ENCODE data around the gene PPA1. TPM values are rescaled to one million over a fixed set of nuclear protein-coding genes. Genes with fewer than 3 reads are reported as not detected.
"Not testable (repeated sequence)": the region's sequence is repeated elsewhere in the genome, so short reads cannot be mapped to it uniquely, and the experiment has no call there.

Gene PPA1
- total RNA-seq, 2 experiments from 2014 or later, result 124 to 132 TPM

GRCh38 chr10:70192326-70192968, 40.8 kb downstream of the PPA1 start:
- ChIA-PET POLR2A (no interaction called here), CTCF (interaction anchor here (0.7 to 1.5 kb wide), 2 partner anchors 25 to 28 kb away, joined by 3 to 4 read pairs; no protein-coding TSS in a partner anchor)
- DNase-seq, result no peak
- no peaks in the 10 kb centered on the region for H3K27me3 Mint-ChIP-seq
- no peaks in the 10 kb centered on the region for H3K9me3 Mint-ChIP-seq
- H3K27ac Mint-ChIP-seq, result no peak overlapping the region
- H3K4me3 Mint-ChIP-seq, result no peak overlapping the region
- H3K4me1 Mint-ChIP-seq, result peaks cover 7% of the 10 kb centered on the region
- peaks cover 2% of the 10 kb centered on the region for H3K36me3 Mint-ChIP-seq (ENCODE audit: low read depth)

GRCh38 chr10:70191972-70192305, 41.3 kb downstream of the PPA1 start:
- Mint-ChIP-seq H3K4me1 (peaks cover 2% of the 10 kb centered on the region), H3K36me3 (ENCODE audit: low read depth) (no peaks in the 10 kb centered on the region), H3K27me3 (no peaks in the 10 kb centered on the region), H3K9me3 (no peaks in the 10 kb centered on the region), H3K4me3 (no peak overlapping the region), H3K27ac (no peak overlapping the region)
- ChIA-PET POLR2A (no interaction called here), CTCF (no interaction called here)
- DNase-seq, result no peak

DNA sequence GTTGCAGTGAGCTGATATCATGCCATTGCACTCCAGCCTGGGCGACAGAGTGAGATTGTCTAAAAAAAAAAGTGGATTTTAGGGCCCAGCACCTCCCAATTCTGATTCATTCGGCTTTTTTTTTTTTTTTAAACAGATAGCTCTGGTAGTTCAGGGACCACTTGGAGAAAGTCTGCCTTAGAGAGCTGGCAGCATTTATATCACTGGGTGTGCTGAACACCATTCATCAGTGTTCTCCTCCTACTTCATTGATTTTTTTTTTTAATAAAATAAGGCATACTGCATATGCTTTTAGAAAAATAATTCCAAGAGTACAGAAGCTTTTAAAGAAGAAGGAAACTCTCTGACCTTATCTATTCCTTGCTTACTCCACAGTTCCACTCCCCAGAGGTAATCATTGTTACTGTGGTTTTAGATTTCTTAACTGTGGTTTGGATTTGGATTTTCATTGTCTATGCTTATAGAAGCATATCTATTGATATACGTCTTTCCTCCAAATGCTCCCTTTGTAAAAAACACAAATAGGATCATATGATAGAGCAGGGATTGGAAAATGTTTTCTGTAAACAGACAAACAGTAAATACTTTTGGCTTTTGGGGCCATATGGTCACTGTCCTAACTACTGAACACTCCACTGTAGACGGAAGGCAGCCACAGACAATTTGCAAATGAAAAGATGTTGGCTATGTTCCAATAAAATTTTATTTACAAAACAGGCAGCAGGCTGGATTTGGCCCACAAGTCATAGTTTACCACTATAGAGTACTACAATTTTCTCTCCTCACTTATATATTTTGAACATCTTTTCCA, 41.9 kb downstream of the PPA1 start:
- CTCF ChIA-PET, result interaction anchor here (1.3 kb wide), 1 partner anchor 8 kb away, joined by 4 read pairs; no protein-coding TSS in a partner anchor
- DNase-seq, result no peak
- Mint-ChIP-seq H3K9me3 (no peaks in the 10 kb centered on the region), H3K4me3 (no peak overlapping the region), H3K36me3 (ENCODE audit: low read depth) (no peaks in the 10 kb centered on the region), H3K4me1 (no peaks in the 10 kb centered on the region), H3K27ac (no peak overlapping the region), H3K27me3 (no peaks in the 10 kb centered on the region)
- POLR2A ChIA-PET, result interaction anchor here (0.6 kb wide), 1 partner anchor 130 kb away, joined by 4 read pairs; no protein-coding TSS in a partner anchor

- ChIA-PET POLR2A (no interaction called here), CTCF (interaction anchor here (1.3 kb wide), 2 partner anchors 8 to 45 kb away, joined by 4 to 6 read pairs; partner anchors contain the start of gene TYSND1)
- no peak for DNase-seq
- no peaks in the 10 kb centered on the region for H3K27me3 Mint-ChIP-seq
- H3K27ac Mint-ChIP-seq, result no peak overlapping the region
- H3K9me3 Mint-ChIP-seq, result no peaks in the 10 kb centered on the region
- no peaks in the 10 kb centered on the region for H3K36me3 Mint-ChIP-seq (ENCODE audit: low read depth)
- H3K4me1 Mint-ChIP-seq, result no peaks in the 10 kb centered on the region
- no peak overlapping the region for H3K4me3 Mint-ChIP-seq
Observed at GRCh38 chr10:70190581-70190980, 42.6 kb downstream of the PPA1 start.

DNA sequence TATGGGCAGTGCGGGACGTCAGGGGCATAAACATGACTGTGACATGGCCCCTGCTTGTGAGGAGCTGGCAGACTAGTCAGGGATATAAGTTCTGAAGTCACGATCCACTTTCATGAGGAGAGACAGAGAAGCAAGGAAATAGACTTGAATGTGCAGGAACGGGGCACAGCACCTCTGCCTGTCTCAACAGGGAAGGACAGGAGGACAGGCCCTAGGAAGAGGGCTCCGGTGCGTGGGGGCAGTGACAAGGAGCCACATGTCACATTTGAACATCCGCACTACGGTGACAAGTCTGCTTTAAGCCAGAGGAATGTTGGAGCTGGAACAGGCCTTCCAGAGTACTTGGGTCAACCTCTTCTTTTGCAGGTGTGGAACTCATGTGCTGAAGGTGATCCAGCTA, 43.1 kb downstream of the PPA1 start:
- H3K9me3 Mint-ChIP-seq, result no peaks in the 10 kb centered on the region
- no peaks in the 10 kb centered on the region for H3K36me3 Mint-ChIP-seq (ENCODE audit: low read depth)
- no peak for DNase-seq
- no peak overlapping the region for H3K27ac Mint-ChIP-seq
- H3K27me3 Mint-ChIP-seq, result peaks cover 5% of the 10 kb centered on the region
- H3K4me3 Mint-ChIP-seq, result no peak overlapping the region
- ChIA-PET CTCF (interaction anchor here (1.3 kb wide), 2 partner anchors 9 to 44 kb away, joined by 4 to 6 read pairs; partner anchors contain the start of gene TYSND1), POLR2A (no interaction called here)
- no peaks in the 10 kb centered on the region for H3K4me1 Mint-ChIP-seq

GRCh38 chr10:70188768-70189167, 44.5 kb downstream of the PPA1 start:
- H3K9me3 Mint-ChIP-seq, result no peaks in the 10 kb centered on the region
- CTCF ChIA-PET, result interaction anchor here (0.7 kb wide), 1 partner anchor 1991 kb away, joined by 3 read pairs; no protein-coding TSS in a partner anchor
- no peak overlapping the region for H3K27ac Mint-ChIP-seq
- no peak overlapping the region for H3K4me3 Mint-ChIP-seq
- H3K27me3 Mint-ChIP-seq, result peaks cover 9% of the 10 kb centered on the region
- no peak for DNase-seq
- no peaks in the 10 kb centered on the region for H3K4me1 Mint-ChIP-seq
- POLR2A ChIA-PET, result no interaction called here
- H3K36me3 Mint-ChIP-seq (ENCODE audit: low read depth), result no peaks in the 10 kb centered on the region

GRCh38 chr10:70186571-70186970, 46.7 kb downstream of the PPA1 start:
- Mint-ChIP-seq H3K36me3 (ENCODE audit: low read depth) (no peaks in the 10 kb centered on the region), H3K27me3 (peaks cover 22% of the 10 kb centered on the region), H3K27ac (no peak overlapping the region), H3K4me3 (no peak overlapping the region), H3K9me3 (no peaks in the 10 kb centered on the region), H3K4me1 (no peaks in the 10 kb centered on the region)
- POLR2A ChIA-PET, result no interaction called here
- DNase-seq, result no peak
- CTCF ChIA-PET, result no interaction called here

- Mint-ChIP-seq H3K36me3 (ENCODE audit: low read depth) (no peaks in the 10 kb centered on the region), H3K4me1 (no peaks in the 10 kb centered on the region), H3K27ac (no peak overlapping the region), H3K4me3 (no peak overlapping the region), H3K27me3 (peaks cover 24% of the 10 kb centered on the region), H3K9me3 (no peaks in the 10 kb centered on the region)
- CTCF ChIA-PET, result interaction anchor here (0.6 kb wide), 1 partner anchor 16 kb away, joined by 3 read pairs; no protein-coding TSS in a partner anchor
- DNase-seq, result no peak
- POLR2A ChIA-PET, result no interaction called here
Observed at GRCh38 chr10:70186090-70186489, 47.1 kb downstream of the PPA1 start.

- H3K4me3 Mint-ChIP-seq, result no peak overlapping the region
- H3K9me3 Mint-ChIP-seq, result peaks cover 8% of the 10 kb centered on the region
- H3K27me3 Mint-ChIP-seq, result peaks cover 35% of the 10 kb centered on the region
- no peak for DNase-seq
- H3K27ac Mint-ChIP-seq, result no peak overlapping the region
- H3K36me3 Mint-ChIP-seq (ENCODE audit: low read depth), result peaks cover 2% of the 10 kb centered on the region
- no peaks in the 10 kb centered on the region for H3K4me1 Mint-ChIP-seq
- POLR2A ChIA-PET, result interaction anchor here (0.7 kb wide), 1 partner anchor 18 kb away, joined by 6 read pairs; no protein-coding TSS in a partner anchor
- CTCF ChIA-PET, result interaction anchor here (1.5 kb wide), 1 partner anchor 36 kb away, joined by 3 read pairs; no protein-coding TSS in a partner anchor
Observed at GRCh38 chr10:70183304-70183703, 49.9 kb downstream of the PPA1 start.

GRCh38 chr10:70179209-70179608, 54.0 kb downstream of the PPA1 start:
- H3K27ac Mint-ChIP-seq; H3K36me3 Mint-ChIP-seq (ENCODE audit: low read depth); H3K4me3 Mint-ChIP-seq; POLR2A ChIA-PET; DNase-seq; H3K9me3 Mint-ChIP-seq: not testable (repeated sequence)
- CTCF ChIA-PET, result interaction anchor here (0.6 kb wide), 1 partner anchor 24 kb away, joined by 3 read pairs; no protein-coding TSS in a partner anchor
- peaks cover 11% of the 10 kb centered on the region for H3K4me1 Mint-ChIP-seq
- H3K27me3 Mint-ChIP-seq, result peaks cover 30% of the 10 kb centered on the region

- Mint-ChIP-seq H3K4me3 (no peak overlapping the region), H3K27ac (no peak overlapping the region), H3K4me1 (peaks cover 17% of the 10 kb centered on the region), H3K27me3 (peaks cover 25% of the 10 kb centered on the region), H3K36me3 (ENCODE audit: low read depth) (peaks cover 2% of the 10 kb centered on the region), H3K9me3 (peaks cover 8% of the 10 kb centered on the region)
- no peak for DNase-seq
- ChIA-PET POLR2A (no interaction called here), CTCF (interaction anchor here (1.3 kb wide), 1 partner anchor 32 kb away, joined by 4 read pairs; the partner anchor contains the start of gene TYSND1)
Observed at GRCh38 chr10:70178139-70178725, 55.0 kb downstream of the PPA1 start.

GRCh38 chr10:70176441-70176840, 56.8 kb downstream of the PPA1 start:
- H3K4me3 Mint-ChIP-seq, result no peak overlapping the region
- POLR2A ChIA-PET, result no interaction called here
- no peak for DNase-seq
- H3K27me3 Mint-ChIP-seq, result peaks cover 16% of the 10 kb centered on the region
- CTCF ChIA-PET, result interaction anchor here (2.6 kb wide), 1 partner anchor 30 kb away, joined by 13 read pairs; the partner anchor contains the start of gene TYSND1
- H3K27ac Mint-ChIP-seq, result no peak overlapping the region
- H3K36me3 Mint-ChIP-seq (ENCODE audit: low read depth), result peaks cover 2% of the 10 kb centered on the region
- H3K9me3 Mint-ChIP-seq, result peaks cover 8% of the 10 kb centered on the region
- peaks cover 25% of the 10 kb centered on the region for H3K4me1 Mint-ChIP-seq

GRCh38 chr10:70175516-70175915, 57.7 kb downstream of the PPA1 start:
- ChIA-PET POLR2A (no interaction called here), CTCF (interaction anchor here (0.6 to 2.6 kb wide), 3 partner anchors 29 to 765 kb away, joined by 3 to 13 read pairs (median 3); partner anchors contain the start of gene TYSND1)
- Mint-ChIP-seq H3K36me3 (ENCODE audit: low read depth) (peaks cover 6% of the 10 kb centered on the region), H3K9me3 (peaks cover 11% of the 10 kb centered on the region), H3K27ac (no peak overlapping the region), H3K27me3 (peaks cover 12% of the 10 kb centered on the region), H3K4me1 (peaks cover 30% of the 10 kb centered on the region), H3K4me3 (no peak overlapping the region)
- no peak for DNase-seq

All from activated CD4-positive, alpha-beta T cell treated with anti-CD3 and anti-CD28 coated beads, Interleukin-2, amount 10 ng/mL, durations not matched to agents 7 days and 5 days (primary cell).